Astrocyte (in vitro differentiated cells and primary cell): ENCODE measurements around the gene ACOT7. TPM values are rescaled to one million over a fixed set of nuclear protein-coding genes. Genes with fewer than 3 reads are reported as not detected.
A peak's percentile ranks its signal among the peaks of the same experiment; 100 is the strongest.

Experiments
- DNase-seq: peaks from one replicate; pipeline ENCODE4 v3.0.0-alpha.2; 2010; ENCODE audit warnings: low read depth
- FAIRE-seq: peaks from 2 replicates; lab custom pipeline; 2011; peaks lifted over from hg19 to GRCh38; lab: Jason Lieb, UNC
- H2AFZ ChIP-seq: 2 replicates; pipeline ENCODE4 v1.6.0; 2012; ENCODE audit warnings: low read depth, low read length, inconsistent platforms
- H3K27ac ChIP-seq: 2 replicates; pipeline ENCODE4 v1.5.1; 2011; ENCODE audit warnings: low read depth, low read length, inconsistent platforms
- H3K27me3 ChIP-seq: 2 replicates; pipeline ENCODE4 v1.6.0; 2011; ENCODE audit warnings: low read length, inconsistent platforms; ENCODE audit not compliant: insufficient read depth
- H3K36me3 ChIP-seq: 2 replicates; pipeline ENCODE4 v1.5.1; 2011; ENCODE audit warnings: low read length, inconsistent platforms; ENCODE audit not compliant: insufficient read depth
- H3K4me1 ChIP-seq: 2 replicates; pipeline ENCODE4 v1.5.1; 2011; ENCODE audit warnings: low read length, inconsistent platforms; ENCODE audit not compliant: insufficient read depth
- H3K4me2 ChIP-seq: 2 replicates; pipeline ENCODE4 v1.6.0; 2012; ENCODE audit warnings: low read length, inconsistent platforms
- H3K4me3 ChIP-seq: 2 replicates; pipeline ENCODE4 v1.5.1; 2011; ENCODE audit warnings: low read depth, mild to moderate bottlenecking, low read length, inconsistent platforms; ENCODE audit not compliant: insufficient read depth
- H3K79me2 ChIP-seq: 2 replicates; pipeline ENCODE4 v1.6.0; 2012; ENCODE audit warnings: mild to moderate bottlenecking, low read length, inconsistent platforms; ENCODE audit not compliant: insufficient read depth
- H3K9ac ChIP-seq: 2 replicates; pipeline ENCODE4 v1.6.0; 2012; ENCODE audit warnings: mild to moderate bottlenecking, low read length, inconsistent platforms
- H3K9me3 ChIP-seq: 2 replicates; pipeline ENCODE4 v1.5.1; 2012; ENCODE audit warnings: low read depth, mild to moderate bottlenecking, low read length, inconsistent platforms; ENCODE audit not compliant: insufficient read depth
- H4K20me1 ChIP-seq: 2 replicates; pipeline ENCODE4 v1.6.0; 2012; ENCODE audit warnings: low read length, inconsistent platforms; ENCODE audit not compliant: insufficient read depth
- H3K27ac Mint-ChIP-seq: one replicate; pipeline ENCODE4 v1.8.0; 2021; ENCODE audit warnings: mild to moderate bottlenecking, mixed read lengths; ENCODE audit not compliant: unreplicated experiment
- H3K27me3 Mint-ChIP-seq: one replicate; pipeline ENCODE4 v1.8.0; 2021; ENCODE audit warnings: low read depth, mixed read lengths; ENCODE audit not compliant: unreplicated experiment
- H3K36me3 Mint-ChIP-seq: one replicate; pipeline ENCODE4 v1.8.0; 2021; ENCODE audit warnings: low read depth, mixed read lengths; ENCODE audit not compliant: unreplicated experiment
- H3K4me1 Mint-ChIP-seq: one replicate; pipeline ENCODE4 v1.8.0; 2021; ENCODE audit warnings: low read depth, mixed read lengths; ENCODE audit not compliant: unreplicated experiment
- H3K4me3 Mint-ChIP-seq: one replicate; pipeline ENCODE4 v1.8.0; 2021; ENCODE audit warnings: mild to moderate bottlenecking, moderate library complexity, mixed read lengths; ENCODE audit not compliant: unreplicated experiment
- H3K9me3 Mint-ChIP-seq: one replicate; pipeline ENCODE4 v1.8.0; 2021; ENCODE audit warnings: mild to moderate bottlenecking, mixed read lengths; ENCODE audit not compliant: unreplicated experiment
- CTCF ChIP-seq: IDR thresholded peaks from 2 replicates; pipeline ENCODE4 v1.5.1; 2011; ENCODE audit warnings: low read depth, mild to moderate bottlenecking, inconsistent platforms, low read length, moderate library complexity; ENCODE audit not compliant: insufficient read depth
- EZH2 ChIP-seq: IDR thresholded peaks from 2 replicates; pipeline ENCODE4 v1.6.1; 2012; ENCODE audit warnings: mild to moderate bottlenecking, low read length, inconsistent platforms; ENCODE audit not compliant: insufficient read depth
- total RNA-seq: library from RNA; stranded (reverse); gene quantifications from 2 replicates; pipeline ENCODE4 v1.2.1, GENCODE V29; 2021

The ACOT7 gene
- total RNA-seq, 1 donor from 2014 or later: 91.1 TPM

GRCh38 chr1:6331543-6332273, 61.9 kb downstream of the ACOT7 start:
- H3K4me1 ChIP-seq: peaks cover 21% of the 10 kb centered on the region
- H3K4me3 ChIP-seq: no peak overlapping the region
- FAIRE-seq: no peak
- H2AFZ ChIP-seq: no peak overlapping the region
- H3K79me2 ChIP-seq: no peaks in the 10 kb centered on the region
- H3K27me3 ChIP-seq: no peaks in the 10 kb centered on the region
- no peak overlapping the region for H3K4me2 ChIP-seq
- Mint-ChIP-seq H3K27me3 (no peaks in the 10 kb centered on the region), H3K27ac (peak overlapping the region; percentile 47), H3K36me3 (peaks cover 13% of the 10 kb centered on the region), H3K4me1 (no peaks in the 10 kb centered on the region), H3K4me3 (no peak overlapping the region), H3K9me3 (no peaks in the 10 kb centered on the region)
- H3K27ac ChIP-seq: no peak overlapping the region
- H3K36me3 ChIP-seq: no peaks in the 10 kb centered on the region
- H4K20me1 ChIP-seq: peaks cover 7% of the 10 kb centered on the region
- H3K9ac ChIP-seq: no peak overlapping the region
- H3K9me3 ChIP-seq: no peaks in the 10 kb centered on the region
- TF ChIP-seq CTCF: no peak
- TF ChIP-seq EZH2: no peak
- DNase-seq: no peak

- TF ChIP-seq CTCF (no peak), EZH2 (no peak)
- peaks cover 2% of the 10 kb centered on the region for H4K20me1 ChIP-seq
- H2AFZ ChIP-seq: peak overlapping the region; percentile 48
- H3K27ac ChIP-seq: peak overlapping the region; percentile 27
- no peak overlapping the region for H3K4me3 ChIP-seq
- Mint-ChIP-seq H3K27ac (no peak overlapping the region), H3K4me3 (no peak overlapping the region), H3K36me3 (peaks cover 11% of the 10 kb centered on the region), H3K9me3 (no peaks in the 10 kb centered on the region), H3K27me3 (no peaks in the 10 kb centered on the region), H3K4me1 (no peaks in the 10 kb centered on the region)
- FAIRE-seq (no peak), DNase-seq (peak; percentile 83)
- H3K27me3 ChIP-seq: no peaks in the 10 kb centered on the region
- no peaks in the 10 kb centered on the region for H3K79me2 ChIP-seq
- H3K9me3 ChIP-seq: no peaks in the 10 kb centered on the region
- no peaks in the 10 kb centered on the region for H3K36me3 ChIP-seq
- peak overlapping the region; percentile 5 for H3K9ac ChIP-seq
- H3K4me1 ChIP-seq: peaks cover 21% of the 10 kb centered on the region
- peak overlapping the region; percentile 57 for H3K4me2 ChIP-seq
Observed at GRCh38 chr1:6330410-6330911, 63.1 kb downstream of the ACOT7 start.

- H3K4me3 ChIP-seq: no peak overlapping the region
- H3K4me2 ChIP-seq: peak overlapping the region; percentile 57
- TF ChIP-seq EZH2 (no peak), CTCF (no peak)
- H3K27me3 Mint-ChIP-seq: no peaks in the 10 kb centered on the region
- H3K9me3 Mint-ChIP-seq: no peaks in the 10 kb centered on the region
- no peaks in the 10 kb centered on the region for H3K36me3 ChIP-seq
- H3K27ac ChIP-seq: no peak overlapping the region
- H3K4me1 Mint-ChIP-seq: no peaks in the 10 kb centered on the region
- DNase-seq: peak; percentile 54
- no peaks in the 10 kb centered on the region for H3K79me2 ChIP-seq
- H3K9me3 ChIP-seq: no peaks in the 10 kb centered on the region
- peaks cover 11% of the 10 kb centered on the region for H3K36me3 Mint-ChIP-seq
- H2AFZ ChIP-seq: peak overlapping the region; percentile 48
- H3K4me1 ChIP-seq: peaks cover 21% of the 10 kb centered on the region
- H3K9ac ChIP-seq: peak overlapping the region; percentile 23
- no peak for FAIRE-seq
- H3K27me3 ChIP-seq: no peaks in the 10 kb centered on the region
- no peaks in the 10 kb centered on the region for H4K20me1 ChIP-seq
- H3K4me3 Mint-ChIP-seq: no peak overlapping the region
- no peak overlapping the region for H3K27ac Mint-ChIP-seq
Observed at GRCh38 chr1:6329851-6330250, 63.7 kb downstream of the ACOT7 start.
